Keratinocyte (primary cell): ENCODE data around the gene KIF18B. TPM values are rescaled to one million over a fixed set of nuclear protein-coding genes. Genes with fewer than 3 reads are reported as not detected.
A peak's percentile ranks its signal among the peaks of the same experiment; 100 is the strongest.

ENCODE experiments used
- DNase-seq: peaks from one replicate; pipeline ENCODE4 v3.0.0-alpha.2; 2011; ENCODE audit warnings: low read depth, missing footprints, low spot score
- FAIRE-seq: peaks from 2 replicates; lab custom pipeline; 2011; peaks lifted over from hg19 to GRCh38; lab: Jason Lieb, UNC
- H2AFZ ChIP-seq: 2 replicates; pipeline ENCODE4 v1.6.0; 2012; ENCODE audit warnings: low read length, control low read depth, inconsistent platforms; ENCODE audit not compliant: control insufficient read depth
- H3K27ac ChIP-seq: 2 replicates; pipeline ENCODE4 v1.5.1; 2011; ENCODE audit warnings: low read length; ENCODE audit not compliant: control insufficient read depth, insufficient read depth
- H3K27me3 ChIP-seq: 3 replicates; pipeline ENCODE4 v1.6.0; 2011; ENCODE audit warnings: low read length; ENCODE audit not compliant: control insufficient read depth, insufficient read depth; ENCODE audit errors: extremely low read depth
- H3K36me3 ChIP-seq, 2 experiments: 2 replicates in 1 of 2; 3 replicates in 1 of 2; pipeline ENCODE4 v1.5.1; 2011; ENCODE audit warnings: low read length in 2 of 2, mild to moderate bottlenecking in 1 of 2; ENCODE audit not compliant: control insufficient read depth in 2 of 2, insufficient read depth in 2 of 2; ENCODE audit errors: extremely low read depth in 1 of 2
- H3K4me1 ChIP-seq: 3 replicates; pipeline ENCODE4 v1.5.1; 2011; ENCODE audit warnings: low read length; ENCODE audit not compliant: control insufficient read depth, insufficient read depth; ENCODE audit errors: extremely low read depth
- H3K4me2 ChIP-seq: 3 replicates; pipeline ENCODE4 v1.6.0; 2011; ENCODE audit warnings: low read depth, low read length; ENCODE audit not compliant: control insufficient read depth, insufficient read depth; ENCODE audit errors: extremely low read depth
- H3K4me3 ChIP-seq, 3 experiments: fragments of 200-600 bp in 1 of 3; sonication (generic) in 1 of 3; 2 replicates in 2 of 3; 3 replicates in 1 of 3; pipeline ENCODE4 v1.5.1; 2011 to 2016; ENCODE audit warnings: low read length in 3 of 3, mild to moderate bottlenecking in 3 of 3, control low read depth in 2 of 3, inconsistent platforms in 1 of 3, low read depth in 1 of 3, mixed read lengths in 1 of 3, mixed run types in 1 of 3, moderate library complexity in 1 of 3; ENCODE audit not compliant: control insufficient read depth in 2 of 3, insufficient read depth in 2 of 3; ENCODE audit errors: extremely low read depth in 1 of 3
- H3K79me2 ChIP-seq: 2 replicates; pipeline ENCODE4 v1.6.0; 2012; ENCODE audit warnings: low read length; ENCODE audit not compliant: control insufficient read depth, insufficient read depth
- H3K9ac ChIP-seq: 3 replicates; pipeline ENCODE4 v1.6.0; 2011; ENCODE audit warnings: low read length; ENCODE audit not compliant: control insufficient read depth, insufficient read depth; ENCODE audit errors: extremely low read depth
- H3K9me1 ChIP-seq: 3 replicates; pipeline ENCODE4 v1.6.0; 2011; ENCODE audit warnings: low read length; ENCODE audit not compliant: control insufficient read depth, insufficient read depth; ENCODE audit errors: extremely low read depth
- H3K9me3 ChIP-seq: 2 replicates; pipeline ENCODE4 v1.5.1; 2012; ENCODE audit warnings: low read depth, low read length; ENCODE audit not compliant: control insufficient read depth
- H4K20me1 ChIP-seq: 3 replicates; pipeline ENCODE4 v1.6.0; 2011; ENCODE audit warnings: low read length; ENCODE audit not compliant: control insufficient read depth, insufficient read depth; ENCODE audit errors: extremely low read depth
- CTCF ChIP-seq, 3 experiments: IDR thresholded peaks in 1 of 3; conservative IDR thresholded peaks in 1 of 3; optimal IDR thresholded peaks in 1 of 3; 2 replicates in 2 of 3; 3 replicates in 1 of 3; pipeline versions ENCODE3 to v1.5.1; 2011; ENCODE audit warnings: low read length in 3 of 3, mild to moderate bottlenecking in 3 of 3, moderate library complexity in 2 of 3, control low read depth in 1 of 3, inconsistent platforms in 1 of 3; ENCODE audit not compliant: insufficient read depth in 2 of 3; ENCODE audit errors: extremely low read depth in 1 of 3
- EZH2 ChIP-seq: IDR thresholded peaks from one replicate; pipeline ENCODE4 v1.6.1; 2012; ENCODE audit warnings: inconsistent platforms, mild to moderate bottlenecking, low read length, moderate library complexity
- dilution Hi-C: fragments of 300-500 bp; cut with MboI; formaldehyde crosslinking; loops from one replicate; pipeline ENCODE4 v1.7.0; 2020; ENCODE audit warnings: low sequenced_read_pairs; ENCODE audit not compliant: extremely low pct_ligation_motif_present
- polyA plus RNA-seq, 5 experiments: library from polyadenylated mRNA; depleted of rRNA in 3 of 5; stranded (reverse) in 3 of 5; stranded (forward) in 1 of 5; unstranded in 1 of 5; fragments of >200 nt; gene quantifications; 1 replicate in 1 of 5; 2 replicates in 3 of 5; 3 replicates in 1 of 5; pipeline versions ENCODE4 v1.2.1 to v1.2.3, GENCODE V29; 2011 to 2012; ENCODE audit warnings: missing spikeins in 2 of 5, low read depth in 1 of 5, low replicate concordance in 1 of 5

KIF18B gene
- polyA plus RNA-seq, 1 donor (not counting 4 experiments of a cell fraction or from before 2014, with no cell fraction given) = 5.1 TPM

- no peaks in the 10 kb centered on the region for H4K20me1 ChIP-seq
- no peaks in the 10 kb centered on the region for H3K79me2 ChIP-seq
- no peak for FAIRE-seq
- dilution Hi-C loops = no loop called here
- H2AFZ ChIP-seq = no peak overlapping the region
- no peak for TF ChIP-seq EZH2
- peak in 1 of 3 experiments; percentile 33 for TF ChIP-seq CTCF (optimal IDR thresholded peaks at IDR 0.05 in 1 of 3, IDR thresholded peaks at IDR 0.05 in 1 of 3, conservative IDR thresholded peaks at IDR 0.05 in 1 of 3; ENCODE audit: extremely low read depth in 1 of 3, insufficient read depth in 2 of 3, low read length in 3 of 3)
- peaks cover 27% of the 10 kb centered on the region for H3K27me3 ChIP-seq
- no peak overlapping the region for H3K4me3 ChIP-seq
- no peaks in the 10 kb centered on the region for H3K9me3 ChIP-seq
- H3K4me1 ChIP-seq = no peaks in the 10 kb centered on the region
- H3K9me1 ChIP-seq = no peaks in the 10 kb centered on the region
- H3K9ac ChIP-seq = no peak overlapping the region
- no peak overlapping the region for H3K4me2 ChIP-seq
- H3K36me3 ChIP-seq = no peaks in the 10 kb centered on the region
- H3K27ac ChIP-seq = no peak overlapping the region
- DNase-seq = no peak
These were observed 14.4 kb upstream of the KIF18B start for GRCh38 chr17:44961921-44962350.

DNA sequence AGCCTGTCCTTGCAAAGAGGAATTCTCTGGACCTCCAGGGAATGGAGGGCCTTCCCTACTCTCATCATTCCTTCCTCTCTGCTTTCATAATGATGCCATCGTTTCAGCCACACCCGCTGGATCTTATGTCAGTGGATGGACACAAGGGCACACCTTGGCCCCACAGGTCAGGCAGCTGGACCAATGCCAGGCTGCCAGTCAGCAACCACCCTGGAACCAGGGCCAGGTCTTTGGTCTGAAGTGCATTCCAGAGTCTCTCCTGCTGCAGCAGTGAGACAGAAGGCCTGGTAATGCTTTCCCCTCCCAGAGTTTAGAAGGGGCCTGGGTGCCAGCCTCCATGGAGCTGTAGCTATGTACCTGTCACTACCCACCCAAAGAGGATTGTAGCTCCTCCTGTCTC is 13.1 kb upstream of the KIF18B start:
- DNase-seq (no peak), FAIRE-seq (peak; percentile 36)
- dilution Hi-C loops = no loop called here
- no peak for TF ChIP-seq EZH2
- TF ChIP-seq CTCF (optimal IDR thresholded peaks at IDR 0.05 in 1 of 3, IDR thresholded peaks at IDR 0.05 in 1 of 3, conservative IDR thresholded peaks at IDR 0.05 in 1 of 3; ENCODE audit: extremely low read depth in 1 of 3, insufficient read depth in 2 of 3, low read length in 3 of 3) = no peak
- H4K20me1 ChIP-seq = no peaks in the 10 kb centered on the region
- no peak overlapping the region for H3K9ac ChIP-seq
- H3K9me1 ChIP-seq = no peaks in the 10 kb centered on the region
- H3K4me2 ChIP-seq = no peak overlapping the region
- no peaks in the 10 kb centered on the region for H3K79me2 ChIP-seq
- H3K27me3 ChIP-seq = peaks cover 14% of the 10 kb centered on the region
- no peak overlapping the region for H3K27ac ChIP-seq
- no peaks in the 10 kb centered on the region for H3K4me1 ChIP-seq
- no peaks in the 10 kb centered on the region for H3K36me3 ChIP-seq
- H3K4me3 ChIP-seq = no peak overlapping the region
- no peak overlapping the region for H2AFZ ChIP-seq
- H3K9me3 ChIP-seq = no peaks in the 10 kb centered on the region
